ENCODE results near the gene SCAMP4.

SCAMP4 gene

GRCh38 chr19:1917146-1917545 is 11.9 kb downstream of the SCAMP4 start:
- no peak for DNase-seq

GRCh38 chr19:1917926-1918325 is 12.7 kb downstream of the SCAMP4 start:
- no peak for DNase-seq

- no peak for DNase-seq
These were observed 13.8 kb downstream of the SCAMP4 start for GRCh38 chr19:1918975-1919374.

- no peak for DNase-seq
These were observed 15.4 kb downstream of the SCAMP4 start for GRCh38 chr19:1920644-1921043.

- DNase-seq, result no peak
These were observed 16.1 kb downstream of the SCAMP4 start for GRCh38 chr19:1921326-1921725.

GRCh38 chr19:1921825-1922224 is 16.6 kb downstream of the SCAMP4 start:
- DNase-seq, result no peak

GRCh38 chr19:1922803-1923202 is 17.6 kb downstream of the SCAMP4 start:
- DNase-seq, result no peak

GRCh38 chr19:1923319-1923718 is 18.1 kb downstream of the SCAMP4 start:
- no peak for DNase-seq

GRCh38 chr19:1924320-1924961 is 19.2 kb downstream of the SCAMP4 start:
- DNase-seq, result no peak

GRCh38 chr19:1925544-1925943 is 20.3 kb downstream of the SCAMP4 start:
- DNase-seq, result no peak

GRCh38 chr19:1929021-1929742 is 24.0 kb downstream of the SCAMP4 start:
- peak; percentile 33 for DNase-seq

- DNase-seq, result no peak
These were observed 26.2 kb downstream of the SCAMP4 start for GRCh38 chr19:1931445-1931844.

- no peak for DNase-seq
These were observed 27.2 kb downstream of the SCAMP4 start for GRCh38 chr19:1932395-1932794.

- no peak for DNase-seq
These were observed 28.0 kb downstream of the SCAMP4 start for GRCh38 chr19:1933244-1933643.

GRCh38 chr19:1933942-1934341 is 28.7 kb downstream of the SCAMP4 start:
- no peak for DNase-seq

GRCh38 chr19:1935484-1936208 is 30.4 kb downstream of the SCAMP4 start:
- DNase-seq, result no peak

GRCh38 chr19:1936430-1936829 is 31.2 kb downstream of the SCAMP4 start:
- DNase-seq, result no peak

GRCh38 chr19:1936916-1937610 is 31.9 kb downstream of the SCAMP4 start:
- no peak for DNase-seq

GRCh38 chr19:1938071-1938470 is 32.9 kb downstream of the SCAMP4 start:
- no peak for DNase-seq

GRCh38 chr19:1941146-1942077 is 36.2 kb downstream of the SCAMP4 start, which contains the start of gene CSNK1G2:
Gene CSNK1G2, plus strand, starts transcription at chr19:1941172. Its CDS starts 28,601 bp downstream, at chr19:1969773.
- DNase-seq, result no peak

GRCh38 chr19:1942078-1942933 is 37.1 kb downstream of the SCAMP4 start:
- no peak for DNase-seq
